HAP-1 (cell line): ENCODE measurements around the gene CAMK1D.

Experiments
- DNase-seq, 2 experiments: peaks; one replicate each; pipeline ENCODE4 v3.0.0-alpha.2; 2016 to 2020; ENCODE audit warnings: low spot score in 2 of 2
- H3K27me3 ChIP-seq: fragments of 250-450 bp; sonication (Bioruptor Pico); 2 replicates; pipeline ENCODE4 v1.5.1; 2020; ENCODE audit warnings: low read depth, mild to moderate bottlenecking, moderate library complexity
- H3K36me3 ChIP-seq: fragments of 250-450 bp; sonication (Bioruptor Pico); replicated peaks from 2 replicates; pipeline ENCODE4 v1.5.1; 2020; ENCODE audit warnings: mild to moderate bottlenecking
- H3K4me1 ChIP-seq: fragments of 250-450 bp; sonication (Bioruptor Pico); 2 replicates; pipeline ENCODE4 v1.5.1; 2020; ENCODE audit warnings: mild to moderate bottlenecking
- H3K4me3 ChIP-seq: fragments of 250-450 bp; sonication (Bioruptor Pico); 2 replicates; pipeline ENCODE4 v1.5.1; 2020; ENCODE audit warnings: mild to moderate bottlenecking, moderate library complexity
- H3K9me3 ChIP-seq: fragments of 250-450 bp; sonication (Bioruptor Pico); 2 replicates; pipeline ENCODE4 v1.5.1; 2020; ENCODE audit warnings: mild to moderate bottlenecking, moderate library complexity
- in situ Hi-C: fragments of 300-500 bp; cut with MboI; formaldehyde crosslinking; loops from 3 replicates; pipeline ENCODE4 v1.14.3; 2020; ENCODE audit warnings: low sequenced_read_pairs, inconsistent platforms, mixed read lengths

Gene CAMK1D

GRCh38 chr10:12445701-12446334 is 96.5 kb downstream of the CAMK1D start:
- in situ Hi-C loops: no loop called here
- Histone ChIP-seq H3K27me3 (no peaks in the 10 kb centered on the region), H3K9me3 (no peaks in the 10 kb centered on the region), H3K36me3 (no peaks in the 10 kb centered on the region), H3K4me3 (no peak overlapping the region), H3K4me1 (peaks cover 18% of the 10 kb centered on the region)
- DNase-seq: peak in 1 of 2 experiments; percentile 45

- no peak for DNase-seq
- Histone ChIP-seq H3K4me3 (no peak overlapping the region), H3K27me3 (no peaks in the 10 kb centered on the region), H3K4me1 (peaks cover 18% of the 10 kb centered on the region), H3K36me3 (no peaks in the 10 kb centered on the region), H3K9me3 (no peaks in the 10 kb centered on the region)
- in situ Hi-C loops: no loop called here
These were observed 99.0 kb downstream of the CAMK1D start for GRCh38 chr10:12448340-12448728.

GRCh38 chr10:12448729-12449391 is 99.5 kb downstream of the CAMK1D start:
- no peaks in the 10 kb centered on the region for H3K36me3 ChIP-seq
- no peak overlapping the region for H3K4me3 ChIP-seq
- in situ Hi-C loops: no loop called here
- no peaks in the 10 kb centered on the region for H3K27me3 ChIP-seq
- DNase-seq: no peak
- H3K9me3 ChIP-seq: no peaks in the 10 kb centered on the region
- H3K4me1 ChIP-seq: peaks cover 18% of the 10 kb centered on the region

GRCh38 chr10:12455318-12455717 is 106.0 kb downstream of the CAMK1D start:
- Histone ChIP-seq H3K9me3 (no peaks in the 10 kb centered on the region), H3K4me1 (peaks cover 6% of the 10 kb centered on the region; the same call in 1 of the 2 replicates), H3K36me3 (no peaks in the 10 kb centered on the region), H3K4me3 (no peak overlapping the region), H3K27me3 (no peaks in the 10 kb centered on the region)
- in situ Hi-C loops: no loop called here
- DNase-seq: no peak

GRCh38 chr10:12455766-12456165 is 106.4 kb downstream of the CAMK1D start:
- Histone ChIP-seq H3K9me3 (no peaks in the 10 kb centered on the region), H3K4me1 (peaks cover 6% of the 10 kb centered on the region; the same call in 1 of the 2 replicates), H3K27me3 (no peaks in the 10 kb centered on the region), H3K4me3 (no peak overlapping the region), H3K36me3 (no peaks in the 10 kb centered on the region)
- DNase-seq: no peak
- in situ Hi-C loops: no loop called here

- no peak for DNase-seq
- no peaks in the 10 kb centered on the region for H3K36me3 ChIP-seq
- peaks cover 6% of the 10 kb centered on the region; the same call in 1 of the 2 replicates for H3K4me1 ChIP-seq
- in situ Hi-C loops: no loop called here
- H3K4me3 ChIP-seq: no peak overlapping the region
- no peaks in the 10 kb centered on the region for H3K9me3 ChIP-seq
- no peaks in the 10 kb centered on the region for H3K27me3 ChIP-seq
These were observed 110.0 kb downstream of the CAMK1D start for GRCh38 chr10:12459340-12459739.

- Histone ChIP-seq H3K27me3 (no peaks in the 10 kb centered on the region), H3K9me3 (no peaks in the 10 kb centered on the region), H3K4me1 (peaks cover 6% of the 10 kb centered on the region; the same call in 1 of the 2 replicates), H3K4me3 (no peak overlapping the region), H3K36me3 (no peaks in the 10 kb centered on the region)
- no peak for DNase-seq
- in situ Hi-C loops: no loop called here
These were observed 110.4 kb downstream of the CAMK1D start for GRCh38 chr10:12459762-12460161.

GRCh38 chr10:12463459-12463838 is 114.1 kb downstream of the CAMK1D start:
- Histone ChIP-seq H3K4me1 (no peaks in the 10 kb centered on the region), H3K9me3 (no peaks in the 10 kb centered on the region), H3K4me3 (no peak overlapping the region), H3K36me3 (no peaks in the 10 kb centered on the region), H3K27me3 (no peaks in the 10 kb centered on the region)
- DNase-seq: no peak
- in situ Hi-C loops: no loop called here

- no peaks in the 10 kb centered on the region for H3K4me1 ChIP-seq
- DNase-seq: no peak
- no peaks in the 10 kb centered on the region for H3K9me3 ChIP-seq
- no peaks in the 10 kb centered on the region for H3K27me3 ChIP-seq
- no peak overlapping the region for H3K4me3 ChIP-seq
- H3K36me3 ChIP-seq: no peaks in the 10 kb centered on the region
- in situ Hi-C loops: no loop called here
These were observed 116.2 kb downstream of the CAMK1D start for GRCh38 chr10:12465385-12466136.

- no peaks in the 10 kb centered on the region for H3K9me3 ChIP-seq
- in situ Hi-C loops: no loop called here
- H3K36me3 ChIP-seq: no peaks in the 10 kb centered on the region
- no peaks in the 10 kb centered on the region for H3K4me1 ChIP-seq
- no peak overlapping the region for H3K4me3 ChIP-seq
- no peak for DNase-seq
- no peaks in the 10 kb centered on the region for H3K27me3 ChIP-seq
These were observed 117.5 kb downstream of the CAMK1D start for GRCh38 chr10:12466704-12467305.

GRCh38 chr10:12469345-12469744 is 120.0 kb downstream of the CAMK1D start:
- no peaks in the 10 kb centered on the region for H3K9me3 ChIP-seq
- in situ Hi-C loops: no loop called here
- no peak for DNase-seq
- H3K4me1 ChIP-seq: no peaks in the 10 kb centered on the region
- no peaks in the 10 kb centered on the region for H3K36me3 ChIP-seq
- H3K27me3 ChIP-seq: no peaks in the 10 kb centered on the region
- H3K4me3 ChIP-seq: no peak overlapping the region

- Histone ChIP-seq H3K4me3 (no peak overlapping the region), H3K4me1 (no peaks in the 10 kb centered on the region), H3K9me3 (no peaks in the 10 kb centered on the region), H3K36me3 (no peaks in the 10 kb centered on the region), H3K27me3 (no peaks in the 10 kb centered on the region)
- in situ Hi-C loops: no loop called here
- no peak for DNase-seq
These were observed 121.4 kb downstream of the CAMK1D start for GRCh38 chr10:12470719-12471118.

- Histone ChIP-seq H3K4me3 (no peak overlapping the region), H3K36me3 (no peaks in the 10 kb centered on the region), H3K4me1 (no peaks in the 10 kb centered on the region), H3K27me3 (no peaks in the 10 kb centered on the region), H3K9me3 (no peaks in the 10 kb centered on the region)
- in situ Hi-C loops: no loop called here
- no peak for DNase-seq
These were observed 121.8 kb downstream of the CAMK1D start for GRCh38 chr10:12471135-12471534.

GRCh38 chr10:12473491-12473890 is 124.1 kb downstream of the CAMK1D start:
- Histone ChIP-seq H3K9me3 (no peaks in the 10 kb centered on the region), H3K36me3 (no peaks in the 10 kb centered on the region), H3K4me1 (no peaks in the 10 kb centered on the region), H3K4me3 (no peak overlapping the region), H3K27me3 (no peaks in the 10 kb centered on the region)
- in situ Hi-C loops: no loop called here
- no peak for DNase-seq
